Ramos (cell line): ENCODE measurements around the gene MPDZ.

Experiments
- in situ Hi-C: fragments of 300-500 bp; cut with MboI; formaldehyde crosslinking; loops from one replicate; pipeline ENCODE4 v1.14.3; 2022; ENCODE audit warnings: low sequenced_read_pairs; ENCODE audit not compliant: unreplicated experiment

Gene MPDZ

GRCh38 chr9:13109781-13110180, 169.7 kb downstream of the MPDZ start:
- in situ Hi-C loops, result no loop called here

DNA sequence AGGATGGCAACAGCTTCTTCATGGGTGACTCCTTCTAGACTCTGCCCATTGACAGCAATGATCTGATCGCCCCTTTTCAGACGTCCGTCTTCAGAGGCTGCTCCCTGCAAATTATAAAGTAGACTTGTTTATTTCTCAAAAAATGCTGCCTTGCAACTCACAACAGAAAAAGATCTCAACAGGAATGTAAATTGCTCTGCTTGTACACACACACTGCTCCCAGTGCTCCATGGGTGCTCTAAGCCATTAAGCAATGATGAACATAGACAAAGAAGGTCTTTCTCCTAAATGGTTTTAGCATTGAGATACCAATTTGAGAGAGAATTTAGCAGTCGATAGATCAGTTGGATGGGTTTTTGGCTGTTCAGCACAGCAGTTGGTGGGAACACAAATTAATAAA, 172.5 kb downstream of the MPDZ start:
- in situ Hi-C loops, result no loop called here

GRCh38 chr9:13100914-13101572, 178.4 kb downstream of the MPDZ start:
- in situ Hi-C loops, result no loop called here

GRCh38 chr9:13095056-13095455, 184.4 kb downstream of the MPDZ start:
- in situ Hi-C loops, result loop anchor here (25.0 kb wide), 1 partner anchor 383 kb away; no protein-coding TSS in a partner anchor

DNA sequence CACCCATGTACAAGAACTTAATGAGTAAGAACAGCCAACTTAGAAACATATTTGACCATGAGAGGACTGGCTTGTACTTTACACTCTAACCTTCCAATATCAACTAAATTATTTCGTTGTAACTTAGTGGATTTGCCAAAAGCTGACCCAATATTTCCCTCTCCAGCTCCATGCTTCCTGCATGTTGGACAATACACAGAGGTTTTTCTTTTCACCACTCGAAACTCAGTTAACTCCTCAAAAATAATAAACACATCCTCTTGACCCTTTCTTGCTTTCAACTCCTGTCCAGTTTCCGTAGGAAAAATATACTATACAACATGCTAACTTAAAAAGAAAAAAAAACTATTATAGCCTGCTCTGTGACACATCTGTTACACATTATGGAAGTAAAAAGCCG, 188.9 kb downstream of the MPDZ start:
- in situ Hi-C loops, result loop anchor here (25.0 kb wide), 1 partner anchor 378 kb away; no protein-coding TSS in a partner anchor

- in situ Hi-C loops, result loop anchor here (25.0 kb wide), 1 partner anchor 377 kb away; no protein-coding TSS in a partner anchor
Measured at GRCh38 chr9:13089666-13090065, 189.8 kb downstream of the MPDZ start.

DNA sequence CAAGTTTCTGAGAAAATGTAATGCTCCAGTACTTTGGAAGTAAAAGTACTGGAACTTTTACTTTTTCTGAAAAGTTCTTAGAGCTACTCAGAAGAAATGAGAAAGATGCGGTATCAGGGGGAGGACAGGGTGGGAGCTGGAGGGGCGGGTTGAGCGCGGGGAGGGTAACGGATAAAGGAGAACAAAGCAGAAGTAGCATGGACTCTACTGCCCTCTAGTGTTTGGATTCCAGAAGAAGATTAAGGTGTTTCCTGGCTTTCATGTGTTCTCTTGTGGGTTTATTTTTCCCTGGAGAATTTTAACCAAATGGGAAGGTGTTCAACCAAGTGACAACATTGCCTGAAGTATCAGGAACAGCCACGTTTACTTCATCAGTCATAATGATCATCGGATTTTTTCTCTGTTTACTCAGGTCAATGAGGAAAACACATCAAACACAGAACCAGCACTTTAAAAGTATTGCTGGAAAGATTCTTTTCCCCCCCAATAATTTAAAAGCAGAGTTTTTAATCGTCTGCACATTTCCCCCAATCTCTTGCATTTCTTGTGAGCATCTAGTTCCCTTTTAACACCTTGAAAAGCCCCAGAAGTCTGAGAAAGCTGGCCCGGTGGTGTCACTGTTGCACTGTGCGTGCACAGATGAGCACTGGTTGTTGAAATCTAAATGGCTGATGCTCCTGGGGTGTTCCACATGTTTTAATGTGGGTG, 190.6 kb downstream of the MPDZ start:
- in situ Hi-C loops, result loop anchor here (25.0 kb wide), 1 partner anchor 377 kb away; no protein-coding TSS in a partner anchor

DNA sequence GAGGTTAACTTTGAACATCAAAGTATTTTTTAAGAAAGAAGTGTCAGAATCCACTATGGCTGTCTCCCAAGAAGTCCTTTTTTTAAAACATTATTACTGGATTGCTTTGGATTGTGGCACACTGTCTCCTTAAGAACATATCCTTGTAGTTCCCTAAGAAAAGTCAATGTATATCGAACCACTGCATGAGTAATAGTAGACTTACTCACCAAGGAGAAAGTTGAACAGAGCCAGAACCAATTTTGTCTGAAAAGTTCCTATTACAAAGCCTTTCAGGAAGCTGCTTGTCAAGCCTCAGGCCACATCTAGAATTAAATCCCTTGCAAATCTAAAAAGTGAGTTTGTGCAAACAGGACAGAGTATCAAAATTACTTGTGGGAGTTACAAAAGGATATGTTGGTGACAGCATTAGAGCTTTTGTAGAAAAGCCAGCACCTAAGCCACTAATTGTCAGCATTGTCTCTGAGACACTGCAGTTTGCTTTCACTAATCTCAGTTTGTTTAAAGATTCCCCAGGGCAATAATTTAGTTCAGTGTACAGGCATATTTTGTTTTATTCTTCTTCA, 195.4 kb downstream of the MPDZ start:
- in situ Hi-C loops, result loop anchor here (25.0 kb wide), 1 partner anchor 372 kb away; no protein-coding TSS in a partner anchor

- in situ Hi-C loops, result loop anchor here (25.0 kb wide), 1 partner anchor 371 kb away; no protein-coding TSS in a partner anchor
Measured at GRCh38 chr9:13083366-13083765, 196.1 kb downstream of the MPDZ start.

DNA sequence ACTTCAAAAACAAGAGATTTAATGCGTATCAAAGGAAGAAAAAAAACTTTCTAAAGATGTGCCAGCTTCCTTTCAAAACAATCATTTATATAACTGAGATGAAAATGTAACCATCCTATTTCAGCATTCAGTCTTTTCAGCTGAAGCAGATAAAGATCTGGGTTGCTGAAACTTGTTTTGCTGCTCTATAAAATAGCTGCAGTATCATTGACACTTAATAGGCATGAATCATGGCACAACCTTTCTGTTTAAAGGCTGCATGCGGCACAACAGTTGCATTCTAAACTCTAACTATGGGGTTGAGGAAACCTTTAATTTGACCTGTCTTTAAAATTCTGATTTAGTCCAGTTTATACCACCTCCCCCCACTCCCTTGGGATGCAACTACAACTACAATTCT, 196.7 kb downstream of the MPDZ start:
- in situ Hi-C loops, result loop anchor here (25.0 kb wide), 1 partner anchor 370 kb away; no protein-coding TSS in a partner anchor

GRCh38 chr9:13078164-13078563, 201.3 kb downstream of the MPDZ start:
- in situ Hi-C loops, result loop anchor here (25.0 kb wide), 1 partner anchor 366 kb away; no protein-coding TSS in a partner anchor

DNA sequence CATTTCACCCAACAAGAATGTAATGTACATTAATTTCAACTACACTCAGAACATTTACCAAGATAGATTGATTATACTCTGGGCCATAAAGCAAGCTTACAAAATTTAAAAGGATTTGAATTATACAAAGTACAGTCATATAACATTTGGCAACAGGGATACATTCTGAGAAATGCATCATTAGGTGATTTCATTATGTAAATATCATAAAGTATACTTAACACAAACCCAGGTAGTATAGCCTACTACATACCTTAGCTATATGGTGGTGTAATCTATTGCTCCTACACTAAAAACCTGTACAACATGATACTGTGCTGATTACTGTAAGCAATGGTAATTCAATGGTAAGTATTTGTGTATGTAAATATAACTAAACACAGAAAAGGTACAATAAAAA, 202.9 kb downstream of the MPDZ start:
- in situ Hi-C loops, result loop anchor here (25.0 kb wide), 1 partner anchor 364 kb away; no protein-coding TSS in a partner anchor

GRCh38 chr9:13071921-13072320, 207.6 kb downstream of the MPDZ start:
- in situ Hi-C loops, result no loop called here

DNA sequence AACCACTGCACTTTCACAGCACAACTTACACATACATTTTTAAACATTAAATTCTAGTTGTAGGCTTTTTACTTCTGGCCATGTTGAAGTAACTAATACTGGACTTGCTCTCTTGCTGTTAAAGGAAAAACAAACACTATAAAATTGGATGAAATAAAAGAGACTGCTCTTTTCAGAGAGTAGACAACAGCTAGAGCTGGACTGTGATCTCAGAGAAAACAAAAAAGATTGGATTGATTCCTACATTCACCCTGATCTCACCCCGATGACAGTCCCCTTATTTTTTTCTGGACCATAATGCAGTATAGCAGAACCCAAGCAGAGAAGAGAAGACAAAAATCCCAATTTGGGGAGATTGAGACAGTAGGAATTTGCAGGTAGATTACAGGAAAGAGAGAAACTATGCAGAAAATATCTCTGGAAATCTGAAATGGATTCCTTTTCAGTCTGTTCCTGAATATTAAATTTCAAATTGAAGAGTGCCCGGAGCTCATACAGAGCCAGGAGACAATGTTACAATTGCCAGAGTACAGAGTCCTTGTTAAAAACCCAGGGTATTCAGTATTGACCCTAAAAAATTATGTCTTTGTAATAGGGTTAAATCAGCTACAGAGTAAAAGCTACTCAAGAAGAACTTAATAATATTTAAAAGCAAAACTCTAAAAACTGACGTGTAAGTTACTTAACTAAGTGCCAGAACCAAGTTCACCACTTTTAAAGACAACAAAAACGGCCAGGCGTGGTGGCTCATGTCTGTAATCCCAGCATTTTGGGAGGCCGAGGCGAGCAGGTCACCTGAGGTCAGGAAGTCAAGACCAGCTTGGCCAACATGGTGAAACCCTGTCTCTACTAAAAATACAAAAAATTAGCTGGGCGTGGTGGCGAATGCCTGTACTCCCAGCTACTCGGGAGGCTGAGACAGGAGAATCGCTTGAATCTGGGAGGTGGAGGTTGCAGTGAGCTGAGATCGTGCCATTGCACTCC, 208.6 kb downstream of the MPDZ start:
- in situ Hi-C loops, result no loop called here

- in situ Hi-C loops, result no loop called here
Measured at GRCh38 chr9:13069498-13069897, 210.0 kb downstream of the MPDZ start.

- in situ Hi-C loops, result no loop called here
Measured at GRCh38 chr9:13064676-13065075, 214.8 kb downstream of the MPDZ start.

- in situ Hi-C loops, result no loop called here
Measured at GRCh38 chr9:13063880-13064459, 215.5 kb downstream of the MPDZ start.

DNA sequence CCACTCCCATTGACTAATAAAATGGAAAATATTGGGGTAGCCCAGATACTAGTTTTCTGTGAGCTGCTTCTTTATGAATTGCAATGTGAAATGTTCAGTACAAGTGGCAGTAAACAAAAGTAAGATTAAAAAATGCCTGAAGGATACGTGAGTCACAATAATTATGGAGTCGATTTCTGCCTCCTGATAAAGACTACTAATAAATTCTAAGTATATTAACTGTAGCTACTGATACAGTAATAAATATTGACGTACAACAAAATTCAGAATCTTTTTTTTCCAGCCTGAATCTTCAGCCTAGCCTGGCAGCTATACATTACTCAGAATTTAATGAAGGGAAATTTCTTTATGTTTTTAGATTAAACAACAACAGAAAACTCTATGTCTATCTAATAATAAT, 218.1 kb downstream of the MPDZ start:
- in situ Hi-C loops, result no loop called here
